Right renal cortex interstitium (tissue), 3 donors: Measurements from ENCODE around the gene SLC66A2. TPM values are rescaled to one million over a fixed set of nuclear protein-coding genes. Genes with fewer than 3 reads are reported as not detected.

Experiments used
- DNase-seq, 3 donors: peaks; one replicate each; pipeline ENCODE4 v3.0.0-alpha.2; 2013; ENCODE audit warnings: low read depth in 3 of 3, low spot score in 2 of 3
- polyA plus RNA-seq, 3 donors: library from polyadenylated mRNA; unstranded; fragments of 120-200 nt; gene quantifications; one replicate each; pipeline ENCODE4 v1.2.1, GENCODE V29; 2013; ENCODE audit not compliant: insufficient read length in 3 of 3

Gene SLC66A2
- polyA plus RNA-seq, 3 donors = 18.2 to 20.8 (median 20.3) TPM

DNA sequence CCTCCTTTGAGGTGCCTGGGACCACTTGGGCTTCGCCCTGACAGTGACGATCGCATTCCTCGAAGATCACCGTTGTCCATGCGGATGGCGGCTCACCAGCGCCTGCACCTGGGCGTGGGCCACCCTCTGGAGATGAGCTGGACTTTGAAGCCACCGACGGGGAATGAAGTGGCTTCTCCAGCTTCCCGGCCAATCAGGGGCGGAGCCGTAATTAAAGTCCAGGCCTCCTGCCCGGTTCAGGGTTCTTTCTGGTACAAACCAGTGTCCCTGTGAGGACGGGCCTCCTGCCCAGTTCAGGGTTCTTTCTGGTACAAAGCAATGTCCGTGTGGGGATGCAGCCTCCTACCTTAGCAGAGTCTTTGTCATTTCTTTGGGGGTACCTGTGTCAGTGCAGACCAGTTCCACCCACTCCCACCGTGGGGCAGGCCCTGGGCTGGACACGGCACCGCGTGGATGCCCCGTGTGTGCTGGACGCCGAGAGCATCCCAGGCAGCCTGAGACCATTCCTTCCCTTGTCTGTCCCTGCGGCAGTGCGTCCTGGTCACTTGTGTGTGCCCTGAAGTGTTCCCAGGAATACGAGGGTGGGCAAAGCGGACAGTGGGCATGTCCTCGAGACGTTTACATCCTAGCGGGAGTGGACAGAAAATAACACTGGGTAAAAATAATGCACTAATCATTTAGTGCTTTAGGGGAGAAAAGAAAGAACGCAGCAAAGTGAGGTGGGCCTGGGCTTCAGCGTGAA, 98.7 kb downstream of the SLC66A2 start:
- no peak for DNase-seq

Other genes starting within 250 kb of the SLC66A2 start
- under 1 TPM in 2 of 3 donors, not detected in 1; 0.15 to 0.17 TPM for gene KCNG2, start 153.7 kb downstream of the SLC66A2 start, polyA plus RNA-seq
- 10 to 100 TPM; 15.9 to 19.3 (median 18.7) TPM for gene HSBP1L1, start 13.0 kb upstream of the SLC66A2 start, polyA plus RNA-seq
- gene TXNL4A, start 36.9 kb upstream of the SLC66A2 start, polyA plus RNA-seq = 10 to 100 TPM; 78.1 to 88.4 (median 80.6) TPM
- gene RBFA, start 82.8 kb upstream of the SLC66A2 start, polyA plus RNA-seq = 10 to 100 TPM; 25.5 to 29.0 (median 27.3) TPM
- gene ADNP2, start 157.6 kb upstream of the SLC66A2 start, polyA plus RNA-seq = 10 to 100 TPM; 24.4 to 25.5 (median 24.7) TPM